HUDEP-2 (cell line): ENCODE results near the gene TREX2.

Experiments used
- DNase-seq, 76 experiments: peaks; one replicate each; lab custom pipeline; 2025; ENCODE audit not compliant: unreplicated experiment in 76 of 76; lab: John Stamatoyannopoulos, UW

TREX2 gene

GRCh38 chrX:153440556-153441135 lies 5.2 kb downstream of the TREX2 start:
- DNase-seq: no peak

GRCh38 chrX:153439977-153440376 lies 5.9 kb downstream of the TREX2 start:
- DNase-seq: no peak

GRCh38 chrX:153438532-153438931 lies 7.3 kb downstream of the TREX2 start:
- peak in 2 of 76 experiments; percentile 0 for DNase-seq

- DNase-seq: no peak
Measured at GRCh38 chrX:153435845-153436244, 10.0 kb downstream of the TREX2 start.

- DNase-seq: no peak
Measured at GRCh38 chrX:153434801-153435200, 11.1 kb downstream of the TREX2 start.

- no peak for DNase-seq
Measured at GRCh38 chrX:153433781-153434285, 12.0 kb downstream of the TREX2 start.

- DNase-seq: no peak
Measured at GRCh38 chrX:153433161-153433680, 12.6 kb downstream of the TREX2 start.

GRCh38 chrX:153430796-153431195 lies 15.1 kb downstream of the TREX2 start:
- no peak for DNase-seq

- no peak for DNase-seq
Measured at GRCh38 chrX:153426204-153426603, 19.7 kb downstream of the TREX2 start.

- DNase-seq: no peak
Measured at GRCh38 chrX:153423652-153424051, 22.2 kb downstream of the TREX2 start.

GRCh38 chrX:153421856-153422255 lies 24.0 kb downstream of the TREX2 start:
- DNase-seq: no peak

GRCh38 chrX:153420851-153421599 lies 24.8 kb downstream of the TREX2 start:
- no peak for DNase-seq

- DNase-seq: no peak
Measured at GRCh38 chrX:153417637-153418036, 28.2 kb downstream of the TREX2 start.

GRCh38 chrX:153416781-153417450 lies 28.9 kb downstream of the TREX2 start:
- DNase-seq: no peak

- no peak for DNase-seq
Measured at GRCh38 chrX:153414856-153415510, 30.9 kb downstream of the TREX2 start.

GRCh38 chrX:153413731-153414130 lies 32.1 kb downstream of the TREX2 start:
- DNase-seq: no peak

GRCh38 chrX:153412746-153413720 lies 32.8 kb downstream of the TREX2 start:
- no peak for DNase-seq

GRCh38 chrX:153411988-153412574 lies 33.8 kb downstream of the TREX2 start:
- no peak for DNase-seq

- no peak for DNase-seq
Measured at GRCh38 chrX:153411255-153411987, 34.4 kb downstream of the TREX2 start, which contains the start of gene ZFP92. Gene ZFP92 (plus strand): TSS chrX:153411472. CDS start chrX:153418323, 6,851 bp downstream.
